Urothelium cell line (cell line): ENCODE data around the gene SEPTIN5.

Experiments
- DNase-seq: peaks from one replicate; pipeline ENCODE4 v3.0.0; 2011; ENCODE audit warnings: low spot score, mixed read lengths
- FAIRE-seq: peaks from 2 replicates; lab custom pipeline; 2011; peaks lifted over from hg19 to GRCh38; lab: Jason Lieb, UNC

Gene SEPTIN5

DNA sequence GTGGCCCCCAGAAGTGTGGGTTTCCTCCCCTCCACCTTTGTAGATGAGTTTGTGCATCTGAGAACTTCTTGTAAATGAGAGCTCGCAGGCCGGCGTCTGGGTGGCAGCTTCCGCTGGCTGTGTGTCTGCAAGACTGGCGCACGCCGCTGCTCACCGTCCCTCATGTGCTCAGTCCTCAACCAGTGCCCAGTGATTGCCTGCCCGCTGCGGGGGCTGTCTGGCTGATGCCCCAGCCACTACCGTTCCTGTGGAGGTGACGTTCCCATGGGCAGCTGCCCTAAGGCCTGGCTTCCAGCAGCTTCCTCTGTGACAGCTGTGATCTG is 55.1 kb downstream of the SEPTIN5 start:
- no peak for DNase-seq
- FAIRE-seq: no peak

DNA sequence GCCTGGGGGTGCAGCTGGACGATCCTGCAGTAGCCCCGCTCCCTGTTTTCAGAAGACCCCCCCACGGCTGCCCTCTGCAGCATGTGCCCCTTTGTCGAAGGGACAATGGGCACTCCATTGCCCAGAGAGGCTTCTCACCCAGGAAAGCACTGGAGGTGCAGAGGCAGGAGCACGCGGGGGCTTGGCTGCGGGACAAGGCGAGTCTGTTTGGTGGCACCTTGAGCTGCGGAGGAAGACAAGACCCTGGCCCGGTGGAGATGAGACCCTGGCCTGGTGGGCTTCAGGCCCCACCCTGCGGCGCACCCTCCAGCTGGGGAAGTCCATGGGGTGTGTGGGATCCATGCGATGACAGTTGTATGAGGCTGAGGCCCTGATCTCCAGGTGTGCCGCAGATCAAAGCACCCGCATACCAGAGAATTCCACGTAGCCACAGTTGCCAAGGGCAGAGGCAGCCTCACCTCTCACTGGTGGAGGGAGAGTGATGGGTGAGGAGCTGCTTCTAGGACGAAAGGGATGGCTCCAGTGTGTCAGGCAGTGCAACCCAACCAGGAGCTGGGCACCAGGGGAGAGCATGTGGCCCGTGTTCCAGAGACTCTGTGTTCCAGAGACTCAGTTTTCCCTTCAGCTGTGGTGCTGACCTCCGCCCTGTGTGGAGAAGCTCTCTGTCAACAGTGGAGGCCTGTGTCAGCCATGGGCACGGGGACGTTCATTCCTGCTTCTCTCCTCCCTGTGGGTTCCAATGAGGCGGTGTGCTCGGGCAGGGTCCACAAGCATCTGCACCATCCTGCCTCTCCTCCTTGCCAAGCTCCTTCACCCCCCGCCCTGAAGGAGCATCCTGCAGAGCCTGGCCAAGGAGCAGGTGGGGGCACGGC is 56.3 kb downstream of the SEPTIN5 start:
- DNase-seq: no peak
- peak; percentile 74 for FAIRE-seq

- DNase-seq: no peak
- no peak for FAIRE-seq
These were observed 58.0 kb downstream of the SEPTIN5 start for GRCh38 chr22:19772422-19772672.
